ENCODE results near the gene PIEZO2. TPM values are rescaled to one million over a fixed set of nuclear protein-coding genes. Genes with fewer than 3 reads are reported as not detected.
A peak's percentile ranks its signal among the peaks of the same experiment; 100 is the strongest.

PIEZO2 gene
- total and polyA plus RNA-seq, 10 donors: 0.42 to 13.0 (median 8.0) TPM

GRCh38 chr18:11150271-11150615 is 874 bp upstream of the PIEZO2 start:
- 77 to 83% (median 77%) methylated on average over 5 of the region's 5 CpGs for WGBS, 5 donors
- Histone ChIP-seq H3K36me3 (no peaks in the 10 kb centered on the region), H3K9me3 (no peaks in the 10 kb centered on the region), H3K27ac (no peak overlapping the region), H3K27me3 (replicated peaks in 1 of 7) (peaks cover 0 to 61% (median 34%) of the 10 kb centered on the region in 7 donors), H3K4me3 (no peak overlapping the region), H3K4me1 (peaks cover 3 to 26% (median 18%) of the 10 kb centered on the region in 6 donors)
- intact Hi-C loops (cut with DNase I; ENCODE audit: low total_unique reads): loop anchor here (10.0 kb wide), 1 partner anchor 295 kb away; no protein-coding TSS in a partner anchor
- no peak for DNase-seq
- TF ChIP-seq CTCF (IDR thresholded peaks at IDR 0.05 in 8 of 11, conservative IDR thresholded peaks at IDR 0.05 in 3 of 11): no peak
- TF ChIP-seq POLR2AphosphoS5 (IDR thresholded peaks at IDR 0.05): no peak
- TF ChIP-seq POLR2A (IDR thresholded peaks at IDR 0.05): no peak

- no peak overlapping the region for H3K27ac ChIP-seq
- intact Hi-C loops (cut with DNase I; ENCODE audit: low total_unique reads): no loop called here
- WGBS, 5 donors: 2 to 20% (median 4%) methylated on average over 10 to 86 of the region's 86 CpGs
Measured at GRCh38 chr18:11148680-11149440, 509 bp downstream of the PIEZO2 start.

GRCh38 chr18:11147962-11148679 is 1.2 kb downstream of the PIEZO2 start:
- DNase-seq: no peak
- peaks cover 0 to 61% (median 34%) of the 10 kb centered on the region in 7 donors for H3K27me3 ChIP-seq (replicated peaks in 1 of 7)
- no peaks in the 10 kb centered on the region for H3K36me3 ChIP-seq
- WGBS, 5 donors: 8 to 15% (median 11%) methylated on average over 25 to 39 of the region's 39 CpGs
- H3K4me1 ChIP-seq: peaks cover 3 to 26% (median 18%) of the 10 kb centered on the region in 6 donors
- no peak for TF ChIP-seq POLR2AphosphoS5 (IDR thresholded peaks at IDR 0.05)
- no peak for TF ChIP-seq POLR2A (IDR thresholded peaks at IDR 0.05)
- no peak overlapping the region for H3K27ac ChIP-seq
- H3K4me3 ChIP-seq: peak overlapping the region in 7 of 8 donors; percentile 14 to 66 (median 36)
- H3K9me3 ChIP-seq: no peaks in the 10 kb centered on the region
- intact Hi-C loops (cut with DNase I; ENCODE audit: low total_unique reads): no loop called here

More at GRCh38 chr18:11148680-11149440, 509 bp downstream of the PIEZO2 start:
- peaks cover 3 to 26% (median 18%) of the 10 kb centered on the region in 6 donors for H3K4me1 ChIP-seq
- H3K27me3 ChIP-seq (replicated peaks in 1 of 7): peaks cover 0 to 61% (median 34%) of the 10 kb centered on the region in 7 donors
- no peaks in the 10 kb centered on the region for H3K9me3 ChIP-seq
- no peak for TF ChIP-seq POLR2AphosphoS5 (IDR thresholded peaks at IDR 0.05)
- no peak for TF ChIP-seq CTCF (IDR thresholded peaks at IDR 0.05 in 8 of 11, conservative IDR thresholded peaks at IDR 0.05 in 3 of 11)
- no peak for TF ChIP-seq POLR2A (IDR thresholded peaks at IDR 0.05)
- DNase-seq: no peak
- H3K36me3 ChIP-seq: no peaks in the 10 kb centered on the region
- H3K4me3 ChIP-seq: peak overlapping the region; percentile 10 to 66 (median 34)

- H3K27ac ChIP-seq: no peak overlapping the region
- DNase-seq: no peak
- peaks cover 3 to 26% (median 18%) of the 10 kb centered on the region in 6 donors for H3K4me1 ChIP-seq
- peak overlapping the region in 5 of 8 donors; percentile 30 to 66 (median 36) for H3K4me3 ChIP-seq
- 15 to 38% (median 16%) methylated on average over 23 of the region's 23 CpGs for WGBS, 5 donors
- TF ChIP-seq POLR2AphosphoS5 (IDR thresholded peaks at IDR 0.05) (no peak), CTCF (IDR thresholded peaks at IDR 0.05 in 8 of 11, conservative IDR thresholded peaks at IDR 0.05 in 3 of 11) (no peak), POLR2A (IDR thresholded peaks at IDR 0.05) (no peak)
- intact Hi-C loops (cut with DNase I; ENCODE audit: low total_unique reads): no loop called here
- no peaks in the 10 kb centered on the region for H3K36me3 ChIP-seq
- H3K27me3 ChIP-seq (replicated peaks in 1 of 7): peaks cover 0 to 61% (median 34%) of the 10 kb centered on the region in 7 donors
- H3K9me3 ChIP-seq: no peaks in the 10 kb centered on the region
Measured at GRCh38 chr18:11147371-11147951, 1.9 kb downstream of the PIEZO2 start.

Measured in spleen (tissue), 11 donors.